Neuronal stem cell (in vitro differentiated cells): Measurements from ENCODE around the gene FBH1.
"Not testable (repeated sequence)": the region's sequence is repeated elsewhere in the genome, so short reads cannot be mapped to it uniquely, and the experiment has no call there.

Source experiments
- DNase-seq: peaks from one replicate; pipeline ENCODE4 v3.0.0-alpha.2; 2013; ENCODE audit warnings: low spot score
- H2AFZ ChIP-seq: one replicate; pipeline ENCODE4 v1.6.1; 2013; ENCODE audit warnings: mild to moderate bottlenecking, low read length, inconsistent platforms
- H2AK5ac ChIP-seq: 2 replicates; pipeline ENCODE4 v1.6.1; 2013; ENCODE audit warnings: low read depth, mild to moderate bottlenecking, inconsistent platforms, low read length, moderate library complexity, mixed read lengths
- H2BK120ac ChIP-seq: 2 replicates; pipeline ENCODE4 v1.6.1; 2013; ENCODE audit warnings: low read depth, mild to moderate bottlenecking, inconsistent platforms, low read length, moderate library complexity, mixed read lengths
- H2BK12ac ChIP-seq: one replicate; pipeline ENCODE4 v1.6.1; 2013; ENCODE audit warnings: low read length, inconsistent platforms
- H2BK15ac ChIP-seq: 2 replicates; pipeline ENCODE4 v1.6.1; 2013; ENCODE audit warnings: mild to moderate bottlenecking, low read length, inconsistent platforms, mixed read lengths
- H2BK5ac ChIP-seq: one replicate; pipeline ENCODE4 v1.6.1; 2013; ENCODE audit warnings: inconsistent platforms, mild to moderate bottlenecking, low read length, moderate library complexity
- H3K14ac ChIP-seq: one replicate; pipeline ENCODE4 v1.6.1; 2013; ENCODE audit warnings: low read length, inconsistent platforms
- H3K18ac ChIP-seq: 2 replicates; pipeline ENCODE4 v1.6.1; 2013; ENCODE audit warnings: low read length, inconsistent platforms
- H3K23ac ChIP-seq: 2 replicates; pipeline ENCODE4 v1.6.1; 2013; ENCODE audit warnings: low read depth, mild to moderate bottlenecking, mixed read lengths, low read length, inconsistent platforms; ENCODE audit not compliant: poor library complexity
- H3K27ac ChIP-seq: replicated peaks from 3 replicates; pipeline ENCODE4 v1.5.1; 2013; ENCODE audit warnings: low read length, inconsistent platforms
- H3K27me3 ChIP-seq, 3 experiments: 2 replicates each; pipeline ENCODE4 v1.6.1; 2013; ENCODE audit warnings: low read length in 3 of 3, mild to moderate bottlenecking in 2 of 3, inconsistent platforms in 1 of 3, low read depth in 1 of 3, mixed read lengths in 1 of 3, moderate library complexity in 1 of 3; ENCODE audit not compliant: control insufficient read depth in 3 of 3, insufficient read depth in 3 of 3
- H3K36me3 ChIP-seq, 2 donors: replicated peaks in 1 of 2; 2 replicates each; pipeline ENCODE4 v1.6.1; 2013; ENCODE audit warnings: low read length in 2 of 2; ENCODE audit not compliant: control insufficient read depth in 2 of 2, insufficient read depth in 2 of 2
- H3K4ac ChIP-seq: 2 replicates; pipeline ENCODE4 v1.6.1; 2013; ENCODE audit warnings: inconsistent platforms, mild to moderate bottlenecking, low read length, moderate library complexity
- H3K4me1 ChIP-seq, 2 donors: 1 replicate in 1 of 2; 2 replicates in 1 of 2; pipeline ENCODE4 v1.6.1; 2013; ENCODE audit warnings: low read length in 2 of 2, low read depth in 1 of 2; ENCODE audit not compliant: control insufficient read depth in 2 of 2, insufficient read depth in 1 of 2
- H3K4me2 ChIP-seq: one replicate; pipeline ENCODE4 v1.6.1; 2013; ENCODE audit warnings: mild to moderate bottlenecking, low read length, inconsistent platforms; ENCODE audit not compliant: insufficient read depth, poor library complexity, severe bottlenecking
- H3K4me3 ChIP-seq, 2 donors: 2 replicates each; pipeline ENCODE4 v1.5.1; 2013; ENCODE audit warnings: low read length in 2 of 2, mild to moderate bottlenecking in 2 of 2, inconsistent platforms in 1 of 2, moderate library complexity in 1 of 2
- H3K79me1 ChIP-seq: one replicate; pipeline ENCODE4 v1.6.1; 2013; ENCODE audit warnings: low read depth, mild to moderate bottlenecking, inconsistent platforms, low read length, moderate library complexity
- H3K9ac ChIP-seq: one replicate; pipeline ENCODE4 v1.6.1; 2013; ENCODE audit warnings: mild to moderate bottlenecking, low read depth, low read length, inconsistent platforms; ENCODE audit not compliant: poor library complexity
- H3K9me3 ChIP-seq, 2 donors: replicated peaks in 1 of 2; 2 replicates each; pipeline versions ENCODE3 to v1.6.1; 2013; ENCODE audit warnings: low read length in 2 of 2, mild to moderate bottlenecking in 2 of 2, inconsistent platforms in 1 of 2, low read depth in 1 of 2, mixed read lengths in 1 of 2, moderate library complexity in 1 of 2; ENCODE audit not compliant: control insufficient read depth in 2 of 2, insufficient read depth in 1 of 2
- H4K8ac ChIP-seq: one replicate; pipeline ENCODE4 v1.6.1; 2013; ENCODE audit warnings: low read depth, mild to moderate bottlenecking, inconsistent platforms, low read length, moderate library complexity
- H4K91ac ChIP-seq: one replicate; pipeline ENCODE4 v1.6.1; 2013; ENCODE audit warnings: low read length, low read depth, mild to moderate bottlenecking, inconsistent platforms; ENCODE audit not compliant: poor library complexity
- WGBS, 2 donors: extraction: QIAGEN DNeasy Blood & Tissue Kit; methylation state at CpG; one replicate each; pipeline ENCODE4 v1.1.7; 2013; ENCODE audit warnings: missing lambda C conversion rate in 2 of 2, mixed read lengths in 1 of 2; ENCODE audit not compliant: insufficient read length in 2 of 2, insufficient replicate concordance in 1 of 2; ENCODE audit errors: extremely low coverage in 2 of 2; 5-methylcytosine and 5-hydroxymethylcytosine counted together

The FBH1 gene

GRCh38 chr10:5876181-5876768, 13.8 kb upstream of the FBH1 start:
- H3K4me1 ChIP-seq, result no peaks in the 10 kb centered on the region
- H2BK12ac ChIP-seq, result no peak overlapping the region
- H2BK15ac ChIP-seq, result no peak overlapping the region
- H2BK5ac ChIP-seq, result no peak overlapping the region
- no peaks in the 10 kb centered on the region for H3K27me3 ChIP-seq
- H3K18ac ChIP-seq, result no peak overlapping the region
- WGBS, 2 donors, result no CpG with 5 or more reads among the region's 14 CpGs
- no peak overlapping the region for H4K8ac ChIP-seq
- H3K27ac ChIP-seq, result no peak overlapping the region
- H3K9me3 ChIP-seq, result no peaks in the 10 kb centered on the region
- H2AK5ac ChIP-seq, result no peak overlapping the region
- H2BK120ac ChIP-seq, result no peak overlapping the region
- no peak overlapping the region for H4K91ac ChIP-seq
- no peak overlapping the region for H2AFZ ChIP-seq
- H3K23ac ChIP-seq, result no peak overlapping the region
- no peak overlapping the region for H3K4me3 ChIP-seq
- H3K36me3 ChIP-seq, result peaks cover 21 to 65% of the 10 kb centered on the region in 2 donors
- H3K4me2 ChIP-seq, result no peak overlapping the region
- no peaks in the 10 kb centered on the region for H3K79me1 ChIP-seq
- no peak overlapping the region for H3K9ac ChIP-seq
- DNase-seq, result no peak
- no peak overlapping the region for H3K4ac ChIP-seq
- no peak overlapping the region for H3K14ac ChIP-seq

GRCh38 chr10:5877041-5877440, 13.0 kb upstream of the FBH1 start:
- H2BK15ac ChIP-seq, H3K79me1 ChIP-seq, H3K4me2 ChIP-seq, H3K4me1 ChIP-seq, H2BK120ac ChIP-seq, H2AFZ ChIP-seq, H4K8ac ChIP-seq, H2AK5ac ChIP-seq, H4K91ac ChIP-seq, H3K27me3 ChIP-seq, H3K14ac ChIP-seq, DNase-seq, H3K4me3 ChIP-seq, H2BK12ac ChIP-seq, H3K9ac ChIP-seq, H3K4ac ChIP-seq, H3K23ac ChIP-seq, H3K9me3 ChIP-seq, H3K27ac ChIP-seq, H3K18ac ChIP-seq, H2BK5ac ChIP-seq: not testable (repeated sequence)
- H3K36me3 ChIP-seq, result peaks cover 22 to 68% of the 10 kb centered on the region in 2 donors
- WGBS, 2 donors, result no CpG with 5 or more reads among the region's 7 CpGs

GRCh38 chr10:5882961-5883360, 7.1 kb upstream of the FBH1 start:
- H3K18ac ChIP-seq, result no peak overlapping the region
- no CpG with 5 or more reads among the region's 8 CpGs for WGBS, 2 donors
- no peak overlapping the region for H3K4me3 ChIP-seq
- no peak overlapping the region for H3K9ac ChIP-seq
- no peaks in the 10 kb centered on the region for H3K27me3 ChIP-seq
- H3K4me2 ChIP-seq, result no peak overlapping the region
- H4K8ac ChIP-seq, result no peak overlapping the region
- no peaks in the 10 kb centered on the region for H3K79me1 ChIP-seq
- H2BK12ac ChIP-seq, result no peak overlapping the region
- peaks cover 0 to 2% of the 10 kb centered on the region in 2 donors for H3K4me1 ChIP-seq
- H2BK120ac ChIP-seq, result no peak overlapping the region
- DNase-seq, result no peak
- no peak overlapping the region for H3K14ac ChIP-seq
- H2AK5ac ChIP-seq, result no peak overlapping the region
- no peak overlapping the region for H2BK5ac ChIP-seq
- no peak overlapping the region for H3K4ac ChIP-seq
- no peak overlapping the region for H4K91ac ChIP-seq
- H2BK15ac ChIP-seq, result no peak overlapping the region
- H3K27ac ChIP-seq, result no peak overlapping the region
- no peak overlapping the region for H3K23ac ChIP-seq
- H2AFZ ChIP-seq, result no peak overlapping the region
- H3K36me3 ChIP-seq, result peaks cover 22 to 88% of the 10 kb centered on the region in 2 donors
- no peaks in the 10 kb centered on the region for H3K9me3 ChIP-seq

- peaks cover 17 to 65% of the 10 kb centered on the region in 2 donors for H3K36me3 ChIP-seq
- no peak overlapping the region for H3K23ac ChIP-seq
- no peaks in the 10 kb centered on the region for H3K9me3 ChIP-seq
- H3K4ac ChIP-seq, result no peak overlapping the region
- H4K8ac ChIP-seq, result no peak overlapping the region
- no peak overlapping the region for H3K14ac ChIP-seq
- no peak overlapping the region for H3K4me3 ChIP-seq
- H2BK120ac ChIP-seq, result no peak overlapping the region
- no peak overlapping the region for H3K27ac ChIP-seq
- H3K18ac ChIP-seq, result no peak overlapping the region
- no peak overlapping the region for H2AK5ac ChIP-seq
- H3K79me1 ChIP-seq, result peaks cover 4% of the 10 kb centered on the region
- H2BK12ac ChIP-seq, result no peak overlapping the region
- no peak for DNase-seq
- no peak overlapping the region for H2BK5ac ChIP-seq
- WGBS, 2 donors, result no CpG with 5 or more reads among the region's 5 CpGs
- H3K9ac ChIP-seq, result no peak overlapping the region
- H2BK15ac ChIP-seq, result no peak overlapping the region
- H3K4me1 ChIP-seq, result peaks cover 4 to 9% of the 10 kb centered on the region in 2 donors
- no peak overlapping the region for H3K4me2 ChIP-seq
- no peak overlapping the region for H2AFZ ChIP-seq
- no peaks in the 10 kb centered on the region for H3K27me3 ChIP-seq
- H4K91ac ChIP-seq, result no peak overlapping the region
Measured at GRCh38 chr10:5885619-5886018, 4.4 kb upstream of the FBH1 start.
